ENCODE results near the gene KRTAP10-7.
"Not testable (repeated sequence)": the region's sequence is repeated elsewhere in the genome, so short reads cannot be mapped to it uniquely, and the experiment has no call there.

Gene KRTAP10-7

DNA sequence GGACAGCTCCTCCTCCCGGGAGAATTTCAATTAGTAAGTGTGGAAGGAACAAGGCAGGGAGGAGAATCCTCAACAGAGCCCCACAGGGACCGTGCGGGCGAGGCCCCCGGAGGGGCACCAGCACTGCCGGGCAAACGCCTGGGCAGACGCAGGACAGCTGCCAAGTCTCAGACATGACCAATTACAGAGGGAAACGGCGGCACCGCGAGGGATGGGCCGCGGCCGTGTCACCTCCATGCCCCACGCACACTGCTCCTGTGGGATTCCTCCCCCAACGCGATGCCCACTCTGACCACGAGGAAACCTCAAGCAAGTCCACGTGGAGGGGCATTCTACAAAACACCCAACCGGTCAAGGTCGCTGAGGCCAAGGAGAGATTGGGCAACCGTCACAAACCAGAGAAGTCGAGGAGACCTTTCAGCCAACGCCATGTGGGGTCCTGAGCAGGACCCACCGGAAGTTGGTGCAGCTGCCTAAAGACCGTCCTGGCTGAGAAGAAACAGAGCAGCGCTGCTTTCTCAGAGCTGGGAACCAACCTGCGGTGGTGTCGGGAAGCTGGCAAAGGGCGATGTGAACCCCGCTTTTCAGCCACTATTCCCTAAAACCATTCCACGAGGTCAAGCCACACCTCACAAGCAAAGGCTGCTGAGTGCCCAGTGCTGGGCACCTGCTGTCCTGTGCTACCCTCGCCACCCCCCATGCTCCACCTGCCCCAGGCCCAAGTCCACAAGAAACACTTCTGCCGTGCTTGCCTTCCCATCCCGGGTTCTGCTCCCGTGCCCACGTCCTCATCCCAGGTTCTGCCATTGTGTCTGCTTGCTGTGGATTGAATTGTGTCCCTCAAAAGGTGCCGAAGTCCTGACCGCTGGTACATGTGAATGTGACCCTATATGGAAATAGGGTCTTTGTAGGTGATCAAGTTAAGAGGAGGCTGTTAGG is 28.3 kb upstream of the KRTAP10-7 start:
- DNase-seq (ENCODE audit: low spot score), result no peak

DNA sequence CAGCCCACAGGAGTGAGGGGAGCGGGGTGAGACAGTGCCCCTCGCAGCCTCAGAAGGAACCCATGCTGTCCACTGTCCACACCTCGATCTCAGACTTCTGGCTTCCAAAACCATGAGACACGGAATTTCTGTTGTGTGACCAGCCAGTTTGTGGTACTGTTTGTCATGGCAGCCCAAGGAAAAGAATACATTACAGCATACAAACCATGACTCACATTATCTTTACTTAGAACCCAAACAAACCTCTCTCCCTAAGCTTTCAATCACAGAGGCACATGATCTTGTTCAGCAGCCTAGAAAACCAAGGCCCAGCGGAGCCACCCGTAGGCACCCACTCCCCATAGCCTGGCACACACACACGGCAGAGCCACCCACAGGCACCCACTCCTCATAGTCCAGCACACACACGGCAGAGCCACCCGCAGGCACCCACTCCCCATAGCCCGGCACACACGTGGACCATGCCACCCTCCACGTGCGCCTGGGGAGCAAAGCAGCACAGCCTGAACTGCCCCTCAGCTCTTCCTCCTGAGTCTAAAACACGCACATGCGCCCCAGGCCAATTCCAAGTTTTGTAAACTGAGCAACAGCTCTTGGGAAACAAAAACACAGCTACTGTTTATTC is 27.3 kb upstream of the KRTAP10-7 start:
- no peak for DNase-seq (ENCODE audit: low spot score)

DNA sequence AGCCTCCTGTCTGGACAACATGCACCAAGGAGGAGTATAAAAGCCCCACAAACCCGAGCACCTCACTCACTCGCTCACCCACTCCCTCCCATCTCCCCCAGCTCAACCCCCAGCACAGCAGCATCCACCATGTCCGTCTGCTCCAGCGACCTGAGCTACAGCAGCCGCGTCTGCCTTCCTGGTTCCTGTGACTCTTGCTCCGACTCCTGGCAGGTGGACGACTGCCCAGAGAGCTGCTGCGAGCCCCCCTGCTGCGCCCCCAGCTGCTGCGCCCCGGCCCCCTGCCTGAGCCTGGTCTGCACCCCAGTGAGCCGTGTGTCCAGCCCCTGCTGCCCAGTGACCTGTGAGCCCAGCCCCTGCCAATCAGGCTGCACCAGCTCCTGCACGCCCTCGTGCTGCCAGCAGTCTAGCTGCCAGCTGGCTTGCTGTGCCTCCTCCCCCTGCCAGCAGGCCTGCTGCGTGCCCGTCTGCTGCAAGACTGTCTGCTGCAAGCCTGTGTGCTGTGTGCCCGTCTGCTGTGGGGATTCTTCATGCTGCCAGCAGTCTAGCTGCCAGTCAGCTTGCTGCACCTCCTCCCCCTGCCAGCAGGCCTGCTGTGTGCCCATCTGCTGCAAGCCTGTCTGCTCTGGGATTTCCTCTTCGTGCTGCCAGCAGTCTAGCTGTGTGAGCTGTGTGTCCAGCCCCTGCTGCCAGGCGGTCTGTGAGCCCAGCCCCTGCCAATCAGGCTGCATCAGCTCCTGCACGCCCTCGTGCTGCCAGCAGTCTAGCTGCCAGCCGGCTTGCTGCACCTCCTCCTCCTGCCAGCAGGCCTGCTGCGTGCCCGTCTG is 26.6 kb upstream of the KRTAP10-7 start, which contains the start of gene KRTAP10-4:
Gene KRTAP10-4, plus strand, starts transcription at position 100 of the 827 bp plus-strand sequence. Its CDS starts 30 bp downstream, at position 130.
- not testable (repeated sequence) for DNase-seq (ENCODE audit: low spot score)

GRCh38 chr21:44574457-44575306 is 25.7 kb upstream of the KRTAP10-7 start:
- peak; percentile 41 for DNase-seq (ENCODE audit: low spot score)

DNA sequence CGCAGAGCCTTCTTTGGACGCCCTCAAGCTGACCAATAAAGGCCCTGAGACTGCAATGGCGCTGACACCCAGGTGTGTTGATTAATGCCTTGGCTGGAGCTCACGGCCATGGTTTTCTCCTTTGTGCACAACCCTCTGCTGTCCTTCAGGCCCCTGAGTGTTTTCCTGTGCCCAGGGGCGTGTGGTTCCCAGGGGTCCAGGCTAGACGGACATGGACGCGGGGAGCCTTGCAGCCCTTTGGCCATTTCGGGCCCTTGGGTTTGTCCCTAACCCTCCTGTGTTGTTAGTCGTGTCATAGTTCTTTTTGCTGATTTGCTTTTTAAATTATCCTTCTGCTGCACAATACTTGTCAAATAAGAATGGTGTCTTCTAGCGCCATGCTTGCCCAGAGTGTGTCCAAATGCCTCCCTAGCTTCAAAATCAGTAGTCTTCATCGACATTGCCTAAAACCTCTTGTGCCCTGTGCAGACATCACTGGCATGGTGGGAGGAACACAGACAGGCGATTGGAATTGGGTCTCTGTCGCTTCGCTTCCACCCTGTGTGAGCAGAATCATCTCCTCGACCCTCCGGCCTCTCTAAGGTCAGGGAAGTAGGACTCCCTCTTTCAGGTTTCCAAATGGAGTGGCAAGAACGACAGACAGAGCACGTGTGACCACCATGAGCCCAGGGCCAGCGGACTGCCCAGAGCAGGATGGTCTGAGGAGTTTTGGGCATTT is 24.9 kb upstream of the KRTAP10-7 start:
- DNase-seq (ENCODE audit: low spot score), result peak; percentile 40

DNA sequence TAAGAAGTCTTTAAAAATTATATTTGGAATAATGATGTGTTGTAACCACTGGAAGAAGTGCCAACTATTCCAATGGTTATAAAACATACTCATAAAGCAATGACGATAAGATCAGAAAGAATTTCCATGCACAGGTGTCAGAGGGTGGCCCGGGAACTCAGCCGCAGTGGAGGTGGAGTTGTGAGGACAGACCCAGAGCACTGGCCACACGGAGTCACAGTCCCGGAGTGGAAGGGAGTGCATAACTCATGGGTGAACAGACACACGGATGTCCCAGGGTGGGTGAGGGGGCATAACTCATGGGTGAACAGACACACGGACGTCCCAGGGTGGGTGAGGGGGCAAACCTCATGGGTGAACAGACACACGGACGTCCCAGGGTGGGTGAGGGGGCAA is 24.4 kb upstream of the KRTAP10-7 start:
- no peak for DNase-seq (ENCODE audit: low spot score)

DNA sequence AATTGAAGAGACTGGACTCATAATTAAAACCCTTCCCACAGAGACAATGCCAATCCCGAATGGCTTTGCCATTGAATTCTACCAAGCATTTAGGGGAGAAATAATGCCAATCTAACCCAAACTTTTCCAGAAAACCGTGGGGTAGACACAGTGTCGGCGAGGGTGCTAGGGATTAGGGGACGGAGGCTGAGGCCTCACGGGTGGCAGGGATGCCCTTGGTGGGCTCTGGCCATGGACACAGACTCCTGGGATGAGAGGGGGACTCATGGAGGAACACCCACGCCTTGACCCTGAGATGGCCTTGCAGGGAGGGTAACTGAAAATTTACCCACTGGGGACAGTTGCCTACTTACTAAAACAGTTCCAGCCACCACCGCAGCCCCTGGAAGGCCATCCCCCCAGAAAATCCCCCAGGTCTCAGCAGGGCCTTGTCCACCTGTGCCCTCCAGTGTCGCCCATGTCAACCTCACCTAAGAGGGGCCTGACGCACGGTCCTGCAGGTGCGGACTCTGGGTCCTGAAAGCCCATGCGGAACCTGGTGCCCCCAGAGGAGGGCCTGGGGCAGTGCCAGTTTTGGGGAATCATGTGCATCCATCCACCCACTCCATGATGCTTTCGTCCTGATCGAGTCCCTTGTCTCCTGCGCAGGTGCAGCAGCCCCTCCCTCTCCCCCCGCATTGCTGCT is 21.9 kb upstream of the KRTAP10-7 start:
- no peak for DNase-seq (ENCODE audit: low spot score)

- no peak for DNase-seq (ENCODE audit: low spot score)
Observed at GRCh38 chr21:44579056-44579832, 21.2 kb upstream of the KRTAP10-7 start.

- peak; percentile 32 for DNase-seq (ENCODE audit: low spot score)
Observed at GRCh38 chr21:44579833-44580144, 20.6 kb upstream of the KRTAP10-7 start.

- peak; percentile 48 for DNase-seq (ENCODE audit: low spot score)
Observed at GRCh38 chr21:44580231-44580821, 20.1 kb upstream of the KRTAP10-7 start, which contains the start of gene KRTAP10-5. KRTAP10-5 (minus strand) TSS chr21:44580604; CDS start chr21:44580578, 26 bp downstream.

DNA sequence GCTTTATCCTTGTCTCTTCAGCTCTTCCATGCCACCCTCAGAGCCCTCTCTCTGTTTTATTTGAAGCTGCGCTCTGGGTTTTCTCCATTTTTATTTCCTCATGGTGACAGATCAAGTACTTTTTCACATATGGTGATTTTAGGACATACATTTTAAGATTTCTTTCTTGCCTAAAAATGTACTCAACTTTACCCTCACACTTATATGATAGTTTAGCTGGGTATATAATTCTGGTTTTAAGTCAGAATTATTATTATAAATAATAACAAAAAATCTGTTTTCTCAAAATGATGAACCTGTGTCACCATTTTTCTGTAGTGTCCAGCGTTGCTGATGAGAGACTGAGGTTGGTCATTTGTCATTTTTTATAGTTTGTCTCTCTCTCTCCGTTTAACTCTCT is 19.2 kb upstream of the KRTAP10-7 start:
- DNase-seq (ENCODE audit: low spot score), result no peak

- DNase-seq (ENCODE audit: low spot score), result peak; percentile 35
Observed at GRCh38 chr21:44582055-44582454, 18.3 kb upstream of the KRTAP10-7 start.

GRCh38 chr21:44583089-44583799 is 17.2 kb upstream of the KRTAP10-7 start:
- peak; percentile 66 for DNase-seq (ENCODE audit: low spot score)

- no peak for DNase-seq (ENCODE audit: low spot score)
Observed at GRCh38 chr21:44583800-44584147, 16.6 kb upstream of the KRTAP10-7 start.

DNA sequence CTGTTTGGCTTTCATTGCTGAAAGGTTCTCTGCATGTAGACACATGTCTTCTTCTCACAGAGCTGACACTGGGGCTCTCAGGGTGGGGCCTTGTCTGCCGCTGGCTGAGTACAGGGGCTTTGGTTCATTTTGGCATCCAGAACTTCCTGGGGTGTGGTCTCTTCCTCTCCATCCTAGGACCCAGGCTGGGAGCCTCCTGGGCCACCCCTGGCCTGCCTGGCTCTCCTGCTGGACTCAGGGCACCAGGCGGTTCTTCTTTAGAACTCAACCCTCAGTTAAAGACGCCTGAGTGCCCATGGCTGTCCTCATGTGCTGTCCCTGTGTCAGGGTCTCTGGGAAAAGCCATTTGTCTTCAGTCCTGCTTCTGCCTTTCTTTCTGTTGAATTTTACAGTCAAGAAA is 14.5 kb upstream of the KRTAP10-7 start:
- DNase-seq (ENCODE audit: low spot score), result no peak

- DNase-seq (ENCODE audit: low spot score), result no peak
Observed at GRCh38 chr21:44589094-44589493, 11.3 kb upstream of the KRTAP10-7 start.

- peak; percentile 45 for DNase-seq (ENCODE audit: low spot score)
Observed at GRCh38 chr21:44589586-44590305, 10.7 kb upstream of the KRTAP10-7 start.

GRCh38 chr21:44590311-44590721 is 10.1 kb upstream of the KRTAP10-7 start:
- no peak for DNase-seq (ENCODE audit: low spot score)

All from ecto neural progenitor cell (in vitro differentiated cells).